ENCODE measurements around the gene ANXA9.

Gene ANXA9

DNA sequence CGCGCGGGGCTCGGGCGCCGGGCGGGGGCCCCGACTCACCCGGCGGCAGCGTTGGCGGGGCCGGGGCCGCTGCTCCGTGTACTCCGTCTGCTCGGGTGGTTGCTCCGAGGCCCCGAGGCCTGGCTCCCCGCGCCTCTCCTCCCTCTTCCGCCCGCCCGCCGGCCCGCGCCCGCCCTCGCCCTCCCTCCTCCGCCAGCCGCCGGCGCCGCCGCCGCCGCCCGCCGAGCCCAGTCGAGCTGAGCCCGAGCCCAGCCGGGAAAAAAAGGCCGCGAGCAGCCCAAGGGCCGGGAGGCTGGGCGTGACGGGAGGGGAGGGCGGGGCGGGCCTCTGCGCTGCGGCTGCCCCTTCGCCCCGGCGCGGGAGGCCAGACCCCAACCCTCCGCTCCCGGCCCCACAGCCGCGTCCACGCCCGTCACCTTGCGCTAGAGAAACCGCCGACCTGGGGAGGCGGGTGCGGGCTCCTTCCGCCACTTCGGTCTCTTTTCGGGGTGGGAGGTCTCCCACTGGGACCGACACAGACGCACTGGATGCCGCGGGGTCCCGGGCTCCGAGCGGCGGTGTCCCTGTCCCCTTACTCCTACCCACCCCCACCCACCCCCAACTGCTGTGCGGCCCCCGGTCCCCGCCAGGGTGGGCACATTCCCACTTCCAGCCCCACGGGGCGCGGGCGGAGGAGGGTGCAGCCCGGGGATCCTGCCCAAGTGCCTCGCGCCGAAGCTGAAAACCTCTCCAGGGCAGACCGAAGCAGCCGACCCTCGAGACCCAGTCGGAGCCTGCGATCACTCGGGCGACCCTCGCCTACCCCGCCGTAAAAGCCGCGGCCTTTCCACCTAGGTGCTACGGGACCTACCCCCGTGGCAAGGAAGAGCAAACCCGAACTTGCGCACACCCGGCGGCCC lies 7.3 kb upstream of the ANXA9 start, which contains the start of gene CERS2:
Gene CERS2 (minus strand): TSS at position 256 of the 899 bp plus-strand sequence. CDS start 5,745 bp downstream, outside the sequence.
- no peak for DNase-seq (ENCODE audit: low read depth, low spot score)

DNA sequence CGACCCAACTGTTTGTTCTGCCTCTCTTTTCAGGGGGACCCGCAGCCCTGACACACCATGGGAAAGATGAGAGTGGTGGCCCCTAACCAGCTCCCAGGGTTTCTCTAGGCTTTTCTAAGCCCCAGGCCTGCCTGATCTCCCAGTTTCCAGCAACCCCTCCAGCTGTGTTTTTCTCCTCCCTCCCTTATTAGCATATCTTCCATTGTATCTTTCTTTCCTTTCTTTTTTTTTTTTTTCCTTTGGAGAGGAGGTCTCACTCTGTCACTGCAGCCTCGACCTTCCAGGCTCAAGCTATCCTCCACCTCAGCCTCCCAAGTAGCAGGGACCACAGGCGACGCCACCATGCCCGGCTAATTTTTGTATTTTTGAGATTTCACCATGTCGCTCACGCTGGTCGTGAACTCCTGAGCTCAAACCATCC lies 5.7 kb upstream of the ANXA9 start:
- no peak for DNase-seq (ENCODE audit: low read depth, low spot score)

DNA sequence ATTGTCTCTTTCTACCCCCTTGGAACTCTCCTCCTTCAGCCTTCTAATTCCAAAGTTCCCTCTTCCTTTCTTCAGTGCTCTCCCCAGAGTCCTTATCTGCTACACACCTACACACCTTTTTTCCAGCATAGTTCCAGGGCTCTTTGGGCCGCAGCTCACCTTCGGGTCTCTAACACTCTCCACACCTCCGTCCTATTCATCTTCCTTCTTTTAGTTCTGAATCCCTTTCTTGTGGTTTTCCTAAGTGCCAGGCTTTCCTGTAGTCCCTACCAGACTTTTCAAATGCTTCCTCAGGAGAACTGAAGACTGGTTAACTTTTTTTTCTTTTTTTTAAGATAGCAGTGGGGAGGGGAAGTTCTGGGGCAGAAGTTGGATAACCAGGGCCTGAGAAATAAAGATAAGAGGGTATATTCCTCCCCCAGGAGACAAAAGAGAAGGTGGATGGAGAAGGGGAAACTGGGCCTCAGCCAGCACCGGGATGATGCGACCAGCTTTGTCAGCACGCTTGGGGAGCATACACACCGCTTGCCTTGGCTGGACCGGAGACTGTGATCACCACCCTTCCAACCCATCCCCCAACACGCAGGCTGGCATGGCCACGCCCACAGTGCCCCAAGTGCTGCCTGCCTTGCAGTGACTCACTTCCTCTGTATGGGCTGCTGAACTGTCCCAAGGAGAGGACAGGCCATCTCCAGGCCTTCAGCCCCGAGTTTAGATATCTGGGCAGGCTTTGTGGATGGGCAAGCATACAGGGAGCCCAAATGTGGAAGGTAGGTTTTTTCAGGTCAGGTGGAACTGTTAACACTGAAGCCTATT lies 5.0 kb upstream of the ANXA9 start:
- no peak for DNase-seq (ENCODE audit: low read depth, low spot score)

DNA sequence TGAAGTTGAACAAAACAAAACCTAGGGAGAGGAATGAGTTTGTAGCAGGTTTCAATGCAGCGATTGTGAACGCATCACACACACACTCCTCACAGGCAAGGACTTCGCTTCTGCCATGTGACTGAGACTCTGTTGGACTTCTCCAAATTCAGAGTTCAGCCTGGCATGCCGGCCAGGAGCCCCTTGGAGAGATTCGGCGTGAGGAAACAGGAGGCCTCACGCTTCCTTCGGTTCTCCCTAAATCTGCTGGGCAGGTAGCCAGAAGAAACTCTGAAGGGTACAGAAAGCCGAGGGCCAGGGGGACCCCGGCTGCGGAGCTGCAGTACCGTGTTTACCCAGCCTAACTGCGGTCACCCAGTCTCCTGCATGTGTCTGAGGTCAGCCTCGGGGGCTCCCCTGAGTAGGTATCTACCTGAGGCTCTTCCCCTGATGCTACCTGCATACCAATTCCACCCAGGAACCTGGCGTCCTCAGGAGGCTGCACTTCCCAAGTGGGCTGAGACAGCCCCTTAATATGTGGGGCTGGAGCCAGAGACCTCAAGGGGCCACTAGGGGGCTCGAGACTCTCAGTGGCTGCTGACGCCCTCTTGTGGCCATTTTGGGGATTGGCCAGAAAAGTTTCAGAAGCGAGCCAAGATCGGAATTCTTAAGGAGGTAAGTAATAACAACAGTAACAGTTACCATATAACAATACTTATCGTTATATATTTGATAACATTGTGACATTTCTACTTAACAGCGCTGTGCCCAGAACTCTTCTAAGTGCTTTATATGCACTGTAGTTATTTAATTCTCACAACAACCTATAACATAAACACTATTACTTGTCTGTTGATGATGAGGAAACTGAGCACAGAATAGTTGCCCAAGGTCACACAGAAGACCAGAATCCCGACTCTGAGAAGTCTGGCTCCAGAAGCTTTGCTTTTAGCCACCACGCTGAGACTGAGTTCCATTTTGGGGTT lies 2.7 kb upstream of the ANXA9 start:
- DNase-seq (ENCODE audit: low read depth, low spot score), result peak; percentile 79

DNA sequence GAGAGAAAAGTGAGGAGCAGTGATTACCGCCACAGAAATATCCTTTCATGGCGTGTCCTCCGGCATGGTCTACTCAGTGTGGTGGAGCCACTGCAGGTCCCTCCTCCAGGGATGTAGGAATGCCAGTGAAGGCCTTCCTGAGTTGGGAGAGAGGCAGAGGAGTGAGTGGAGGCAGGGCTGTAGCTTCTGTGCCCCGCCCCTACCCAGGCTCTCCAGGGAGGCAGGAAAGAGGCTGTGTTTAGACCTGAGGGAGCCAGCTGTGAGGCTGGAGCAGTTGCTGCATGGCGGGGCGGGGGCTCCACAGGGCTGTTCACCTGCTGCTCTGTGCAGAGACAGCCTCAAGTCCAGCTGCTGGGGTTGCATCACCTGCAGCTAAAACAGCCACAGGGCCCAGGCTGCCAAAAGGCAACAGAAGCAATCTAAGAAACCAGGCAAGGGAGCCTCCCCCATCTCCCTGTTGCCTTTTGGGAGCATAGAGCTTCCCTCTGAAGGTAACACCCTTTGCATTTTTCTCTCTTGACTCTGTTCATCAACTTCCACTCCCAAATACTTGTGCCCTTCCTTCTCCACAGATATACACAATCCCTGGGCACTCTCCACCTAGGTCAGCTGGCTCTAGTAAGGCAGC lies 801 bp upstream of the ANXA9 start:
- no peak for DNase-seq (ENCODE audit: low read depth, low spot score)

DNA sequence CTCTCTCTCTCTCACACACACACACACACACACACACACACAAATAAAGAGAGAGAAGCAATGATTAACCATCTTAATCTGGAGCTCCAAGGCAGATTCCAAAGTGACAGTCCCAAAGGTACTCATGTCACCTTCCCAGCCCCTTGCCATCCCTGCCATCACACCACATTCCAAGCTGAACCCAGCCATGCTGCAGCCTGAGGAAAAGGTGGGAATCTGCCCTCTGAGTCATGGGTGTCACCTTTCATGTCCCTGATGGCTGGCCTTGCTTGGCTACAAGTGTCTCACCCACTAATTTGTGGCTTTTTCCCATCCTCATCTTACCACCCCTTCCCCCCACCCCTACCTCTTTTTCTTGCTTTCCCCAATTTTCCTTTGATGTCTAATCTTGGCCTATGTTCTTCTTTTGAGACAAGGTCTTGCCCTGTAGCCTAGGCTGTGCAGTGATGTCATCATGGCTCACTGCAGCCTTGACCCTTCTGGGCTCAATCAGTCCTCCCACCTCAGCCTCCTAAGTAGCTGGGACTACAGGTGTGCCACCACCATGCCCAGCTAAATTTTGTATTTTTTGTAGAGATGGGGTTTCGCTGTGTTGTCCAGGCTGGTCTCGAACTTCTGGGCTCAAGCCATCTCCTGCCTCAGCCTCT lies 3.2 kb downstream of the ANXA9 start:
- DNase-seq (ENCODE audit: low read depth, low spot score), result no peak

DNA sequence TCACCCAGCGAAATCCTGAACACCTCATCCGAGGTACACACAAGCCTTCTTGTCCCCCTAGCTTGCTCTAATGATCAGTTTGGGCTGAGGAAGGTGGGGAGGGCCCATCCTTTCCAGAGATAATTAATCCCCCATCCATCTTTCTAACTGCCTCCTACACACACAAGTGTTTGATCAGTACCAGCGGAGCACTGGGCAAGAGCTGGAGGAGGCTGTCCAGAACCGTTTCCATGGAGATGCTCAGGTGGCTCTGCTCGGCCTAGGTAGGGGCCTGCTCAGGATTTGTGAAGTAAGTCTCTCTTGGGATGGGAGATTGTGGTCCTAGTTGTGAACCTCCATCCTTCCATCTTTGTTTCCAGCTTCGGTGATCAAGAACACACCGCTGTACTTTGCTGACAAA lies 5.8 kb downstream of the ANXA9 start:
- DNase-seq (ENCODE audit: low read depth, low spot score), result no peak

DNA sequence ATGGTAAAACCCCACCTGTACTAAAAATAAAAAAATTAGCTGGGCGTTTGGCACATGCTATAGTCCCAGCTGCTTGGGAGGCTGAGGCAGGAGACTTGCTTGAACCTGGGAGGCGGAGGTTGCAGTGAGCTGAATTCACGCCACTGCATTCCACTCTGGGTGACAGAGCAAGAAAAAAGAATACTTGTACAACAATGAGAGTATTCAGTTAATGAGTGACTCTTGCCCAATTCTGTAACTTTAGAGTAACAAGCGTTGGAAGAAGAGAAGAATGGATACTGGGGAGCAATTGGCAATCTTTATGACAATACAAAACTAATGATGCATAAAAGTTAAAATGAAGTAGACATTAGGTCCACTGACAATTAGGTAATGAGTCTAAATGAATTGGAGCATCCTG lies 10.5 kb downstream of the ANXA9 start:
- no peak for DNase-seq (ENCODE audit: low read depth, low spot score)

DNA sequence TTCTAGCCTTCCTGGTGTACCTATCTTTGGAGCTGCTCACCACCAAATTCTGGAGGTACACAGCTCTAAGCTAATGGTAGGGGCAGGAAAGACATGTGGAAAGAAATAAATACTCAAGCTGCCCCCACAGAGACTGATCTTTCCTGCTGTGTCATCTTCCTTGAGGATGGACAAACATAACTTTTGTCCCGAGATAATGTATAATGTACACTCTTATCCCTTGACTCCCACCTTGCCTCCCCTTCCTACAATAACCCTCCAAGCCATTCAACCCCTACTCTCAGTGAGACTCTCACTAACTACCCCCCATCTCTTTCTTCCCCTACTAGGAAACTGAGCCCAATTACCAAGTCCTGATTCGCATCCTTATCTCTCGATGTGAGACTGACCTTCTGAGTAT lies 12.2 kb downstream of the ANXA9 start:
- DNase-seq (ENCODE audit: low read depth, low spot score), result no peak

DNA sequence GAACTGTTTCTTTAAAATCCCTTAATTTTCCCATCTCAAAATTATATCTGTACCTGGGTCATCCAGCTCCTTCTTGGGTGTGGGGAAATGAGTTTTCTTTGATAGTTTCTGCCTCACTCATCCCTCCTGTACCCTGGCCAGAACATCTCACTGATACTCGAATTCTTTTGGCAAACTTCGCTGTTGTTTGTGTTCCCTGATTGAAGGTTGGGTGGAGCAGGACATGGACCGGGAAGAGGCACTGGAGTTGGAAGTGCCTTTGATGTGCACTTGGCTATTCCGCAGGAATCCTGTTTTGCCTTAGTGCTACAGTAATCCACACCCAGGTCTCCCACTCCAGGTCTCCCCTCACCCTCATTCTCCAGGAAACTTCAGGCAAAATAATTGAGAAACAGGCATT lies 13.4 kb downstream of the ANXA9 start:
- DNase-seq (ENCODE audit: low read depth, low spot score), result no peak

DNA sequence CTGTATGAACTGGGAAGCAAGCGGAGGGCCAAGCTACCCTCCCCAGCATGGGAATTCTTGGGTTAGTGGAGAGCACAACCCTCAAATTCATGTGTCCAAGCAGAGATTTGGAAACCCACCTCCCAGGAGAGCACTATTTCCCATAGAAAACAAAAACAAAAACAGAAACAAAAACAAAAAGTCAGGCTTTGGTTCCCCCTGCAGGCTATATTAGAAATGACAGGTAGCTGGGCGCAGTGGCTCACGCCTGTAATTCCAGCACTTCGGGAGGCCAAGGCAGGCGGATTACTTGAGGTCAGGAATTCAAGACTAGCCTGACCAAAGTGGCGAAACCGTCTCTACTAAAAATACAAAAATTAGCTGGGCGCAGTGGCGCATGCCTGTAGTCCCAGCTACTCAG lies 13.8 kb downstream of the ANXA9 start:
- DNase-seq (ENCODE audit: low read depth, low spot score), result no peak

DNA sequence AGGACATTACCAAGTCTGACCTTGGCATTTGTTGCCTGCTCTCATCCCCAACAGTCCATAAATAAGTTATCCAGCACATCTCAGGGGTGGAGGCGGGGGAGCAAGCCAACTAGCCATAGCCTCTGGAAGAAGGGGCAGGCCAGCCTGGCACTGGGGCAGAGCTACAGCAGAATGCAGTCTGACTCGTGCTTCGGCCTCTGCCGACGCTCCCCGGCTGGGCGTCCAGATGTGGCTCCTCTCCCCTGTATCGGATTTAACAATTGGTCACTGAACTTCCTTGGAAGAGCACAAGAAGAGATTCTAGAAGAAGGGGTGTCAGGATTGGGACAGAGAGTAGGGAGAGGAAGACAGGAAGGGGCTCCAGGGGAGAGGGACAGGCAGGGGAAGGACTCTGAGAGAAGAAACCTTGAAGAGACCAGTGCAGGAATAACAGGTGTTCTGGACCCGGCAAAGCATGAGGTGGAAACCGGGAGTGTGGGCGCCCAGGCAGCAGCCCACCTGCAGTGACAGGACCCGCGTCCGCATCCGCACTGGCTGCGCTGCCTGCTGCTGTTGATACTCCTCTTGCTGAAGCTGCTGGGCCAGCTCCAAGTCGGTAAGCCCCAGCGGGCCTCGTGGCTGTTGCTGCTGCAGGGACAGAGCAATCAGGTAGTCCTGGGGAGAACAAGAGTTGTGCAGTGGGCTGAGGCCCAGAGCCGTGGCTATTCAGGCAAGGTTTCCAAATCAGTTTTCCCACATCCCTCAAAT lies 15.2 kb downstream of the ANXA9 start:
- no peak for DNase-seq (ENCODE audit: low read depth, low spot score)

DNA sequence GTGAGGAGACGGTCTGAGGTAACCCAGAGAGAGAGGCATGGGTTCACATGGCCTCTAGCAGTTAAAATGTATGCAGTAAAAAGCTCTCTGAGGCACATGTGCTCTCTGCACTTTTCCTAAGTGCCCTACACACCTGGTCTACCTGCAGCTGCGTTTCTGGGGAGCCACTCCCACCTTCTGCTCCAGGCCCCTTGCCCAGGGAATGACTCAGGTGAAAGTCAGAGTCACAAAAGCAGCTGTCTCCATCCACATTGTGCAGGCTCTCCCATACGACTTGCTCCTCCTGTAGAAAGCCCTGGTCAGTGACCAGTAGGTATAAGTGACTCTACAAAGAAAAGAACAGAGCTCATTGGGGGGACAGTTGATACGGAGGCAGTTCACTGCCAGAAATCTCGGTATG lies 15.9 kb downstream of the ANXA9 start:
- DNase-seq (ENCODE audit: low read depth, low spot score), result no peak

DNA sequence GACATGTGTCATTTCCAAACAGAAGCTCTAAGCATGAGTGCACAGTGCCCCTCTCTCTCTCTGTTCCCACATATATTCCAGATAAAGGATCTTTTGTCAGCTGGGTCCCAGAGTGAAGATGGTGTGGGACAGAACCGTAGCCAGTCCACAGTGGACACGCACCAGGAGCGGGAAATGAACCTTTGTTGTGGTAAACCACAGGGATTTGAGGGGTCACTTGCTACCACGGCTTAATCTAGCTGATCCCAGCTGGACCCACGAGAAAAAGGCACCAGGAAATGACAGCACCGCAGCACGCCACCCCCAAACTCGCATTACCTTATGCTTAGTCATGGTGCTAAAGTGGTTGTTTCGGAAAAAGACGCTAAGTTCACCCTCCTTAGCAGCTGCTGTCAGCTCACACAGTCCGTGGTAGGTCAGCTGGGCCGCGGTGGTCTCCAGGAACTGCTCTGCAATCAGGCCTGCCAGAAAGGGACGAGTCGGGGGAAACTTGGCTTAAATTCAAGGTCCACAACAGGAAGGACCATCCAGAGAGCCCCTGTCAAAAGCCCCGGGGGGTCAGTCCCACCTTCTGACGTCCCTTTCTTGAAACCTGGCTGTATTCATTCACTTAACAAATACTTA lies 17.1 kb downstream of the ANXA9 start:
- no peak for DNase-seq (ENCODE audit: low read depth, low spot score)

DNA sequence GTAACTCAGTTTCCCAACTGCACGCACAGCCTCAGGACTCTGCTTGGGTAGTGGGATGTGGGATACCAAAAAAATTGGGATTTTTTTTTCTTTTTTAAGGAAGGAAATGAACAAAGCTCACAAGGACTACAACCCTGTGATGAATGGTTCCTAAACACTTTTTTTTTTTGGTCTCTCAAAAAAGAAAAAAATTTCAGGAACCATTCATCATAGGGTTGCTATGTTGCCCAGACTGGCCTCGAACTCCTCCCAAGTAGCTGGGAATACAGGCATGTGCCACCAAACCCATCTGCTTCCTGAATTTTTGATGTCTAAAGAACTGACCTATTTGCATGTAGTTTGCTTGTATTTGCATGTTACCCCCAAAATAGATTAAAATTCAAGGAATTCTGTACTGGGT lies 17.8 kb downstream of the ANXA9 start:
- DNase-seq (ENCODE audit: low read depth, low spot score), result no peak

DNA sequence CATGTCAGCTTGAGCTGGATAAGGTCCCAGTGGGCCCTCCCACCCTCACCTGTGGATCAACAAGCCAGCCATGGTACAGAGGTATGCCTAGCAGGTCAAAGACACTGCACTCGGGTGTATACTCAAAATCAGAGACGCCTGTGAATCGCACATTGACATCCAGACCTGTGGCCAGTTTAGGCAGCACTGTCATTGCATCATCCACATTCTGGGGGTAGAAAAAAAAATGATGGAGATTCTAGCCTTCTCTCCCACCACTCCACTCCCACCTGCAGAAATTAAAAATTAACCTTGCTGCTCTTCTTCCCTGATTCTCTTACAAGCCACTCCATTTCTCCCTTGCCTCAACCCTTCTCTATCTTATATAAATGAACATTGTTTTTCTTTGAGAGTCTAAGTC lies 18.3 kb downstream of the ANXA9 start:
- DNase-seq (ENCODE audit: low read depth, low spot score), result no peak

DNA sequence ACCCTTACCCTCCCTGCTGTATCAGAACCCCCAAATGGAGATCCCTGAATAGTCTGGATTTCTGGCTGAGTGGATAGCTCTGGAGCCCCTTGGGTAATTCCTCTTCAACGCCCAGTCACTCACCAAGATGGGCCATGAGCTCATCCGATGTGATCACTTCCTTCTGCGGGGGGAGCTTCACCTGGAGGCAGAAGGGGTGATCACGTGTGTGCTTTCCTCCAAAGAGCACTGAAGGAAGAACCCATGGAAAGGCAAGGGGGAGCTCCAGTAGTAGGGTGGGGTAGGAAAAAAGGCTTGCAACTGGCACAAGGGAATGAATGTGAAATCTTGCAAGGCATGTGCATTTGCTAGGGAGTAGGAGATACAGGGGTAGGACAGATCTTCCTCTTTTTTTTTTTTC lies 19.5 kb downstream of the ANXA9 start:
- DNase-seq (ENCODE audit: low read depth, low spot score), result no peak

DNA sequence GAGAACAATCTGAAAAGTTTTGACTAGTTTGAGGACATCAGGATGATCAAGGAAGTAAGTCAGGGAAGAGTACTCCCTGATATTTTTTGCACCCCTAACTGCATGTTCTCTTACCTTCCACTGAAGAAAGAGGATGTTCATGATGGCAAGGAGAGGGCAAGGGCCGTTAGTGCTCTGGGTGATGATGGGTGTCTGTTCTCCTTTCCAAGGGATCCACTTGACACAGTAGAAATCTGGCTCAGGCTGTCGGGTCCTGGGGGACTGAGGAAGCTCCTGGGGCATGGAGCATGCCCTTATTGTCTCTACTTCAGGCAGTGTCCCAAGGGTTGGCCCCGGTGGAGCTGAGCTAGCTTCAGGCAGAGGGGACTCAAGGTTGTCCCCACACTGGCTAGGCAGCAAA lies 20.0 kb downstream of the ANXA9 start:
- no peak for DNase-seq (ENCODE audit: low read depth, low spot score)

DNA sequence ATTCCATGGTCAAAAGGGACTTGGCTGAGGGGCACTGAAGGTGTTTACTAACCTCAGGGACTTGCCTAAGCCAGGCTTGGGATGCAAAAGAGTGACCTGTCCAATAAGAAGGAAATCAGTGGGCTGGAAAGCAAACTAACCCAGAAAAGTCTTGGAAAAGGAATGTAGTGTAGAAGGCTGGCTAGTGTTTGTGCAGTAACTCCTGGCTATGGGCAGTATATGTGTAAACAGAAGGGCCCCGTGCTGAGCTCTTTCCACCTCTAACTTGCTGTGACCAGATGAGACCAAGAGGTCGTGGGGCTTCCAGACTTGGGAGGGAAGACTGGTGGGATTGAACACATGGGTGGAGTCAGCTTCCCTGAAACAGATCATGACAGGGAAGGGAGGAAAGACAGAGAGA lies 20.5 kb downstream of the ANXA9 start:
- no peak for DNase-seq (ENCODE audit: low read depth, low spot score)
